Adrenal gland (tissue), 12 donors: ENCODE measurements around the gene COQ4. TPM values are rescaled to one million over a fixed set of nuclear protein-coding genes. Genes with fewer than 3 reads are reported as not detected.

Experiments
- DNase-seq, 7 donors: peaks; one replicate each; pipeline ENCODE4 v3.0.0-alpha.2; 2019 to 2020
- H3K27ac ChIP-seq, 5 donors: fragments of 200-600 bp; sonication (generic) in 4 of 5; 1 replicate in 3 of 5; 2 replicates in 2 of 5; pipeline versions ENCODE4 v1.5.1 to v1.8.0; 2016 to 2020; ENCODE audit warnings: mild to moderate bottlenecking in 1 of 5
- H3K27me3 ChIP-seq: fragments of 200-600 bp; 2 replicates; pipeline ENCODE4 v1.8.0; 2021
- H3K36me3 ChIP-seq, 2 donors: fragments of 200-600 bp; replicated peaks in 1 of 2; 1 replicate in 1 of 2; 2 replicates in 1 of 2; pipeline versions ENCODE4 v1.5.1 to v1.8.0; 2018 to 2022
- H3K4me1 ChIP-seq, 2 donors: fragments of 200-600 bp; replicated peaks in 1 of 2; 1 replicate in 1 of 2; 2 replicates in 1 of 2; pipeline versions ENCODE4 v1.5.1 to v1.8.0; 2018 to 2021
- H3K4me3 ChIP-seq, 4 donors: fragments of 200-600 bp; sonication (generic) in 3 of 4; one replicate each; pipeline ENCODE4 v1.5.1; 2016 to 2018
- H3K9me3 ChIP-seq, 3 donors: fragments of 200-600 bp; sonication (generic) in 1 of 3; replicated peaks in 1 of 3; 1 replicate in 2 of 3; 2 replicates in 1 of 3; pipeline versions ENCODE4 v1.5.1 to v1.8.0; 2016 to 2021
- POLR2A ChIP-seq, 2 donors: fragments of 450-650 bp; IDR thresholded peaks; one replicate each; pipeline ENCODE4 v1.6.1; 2017; ENCODE audit warnings: antibody characterized with exemption in 2 of 2, mild to moderate bottlenecking in 2 of 2, moderate library complexity in 1 of 2
- WGBS, 4 donors: extraction: QIAGEN DNeasy Blood & Tissue Kit in 2 of 4; methylation state at CpG; one replicate each; pipeline versions ENCODE4 v1.1.5 to v1.1.7; 2013 to 2017; 5-methylcytosine and 5-hydroxymethylcytosine counted together
- intact Hi-C, 2 donors: fragments of 100-400 bp; cut with DNase I; formaldehyde crosslinking; loops; one replicate each; pipeline versions ENCODE4 v1.14.1 to v1.15.0; 2022 to 2023
- polyA plus RNA-seq, 3 donors: library from polyadenylated mRNA; stranded (reverse); fragments of 200-250 nt in 2 of 3; fragments of 350-450 nt in 1 of 3; fragmentation: Illumina TruSeq in 1 of 3; extraction: RNeasy Lipid Tissue Mini Kit (QIAGEN cat#74804) in 1 of 3; gene quantifications; one replicate each; pipeline ENCODE4 v1.2.3, GENCODE V29; 2013 to 2014
- total RNA-seq, 9 donors: library from RNA; depleted of rRNA in 4 of 9; stranded (reverse); fragments of >200 nt in 4 of 9; fragments of 120-200 nt in 1 of 9; fragmentation: NEBNext Ultra II Directional in 1 of 9; extraction: Animal tissue kit (Norgen Biotek cat#: 25700) in 1 of 9; gene quantifications; one replicate each; pipeline versions ENCODE4 v1.1.0 to v1.2.4, GENCODE V29; 2013 to 2023
- TF ChIP-seq, protein P1 (sequence below), 6 experiments: fragments of 450-650 bp in 4 of 6; fragments of 200-600 bp in 2 of 6; sonication (generic) in 1 of 6; IDR thresholded peaks; 1 replicate in 5 of 6; 2 replicates in 1 of 6; pipeline versions ENCODE4 v1.5.1 to v1.8.0; 2016 to 2021; ENCODE audit warnings: antibody characterized with exemption in 6 of 6, mild to moderate bottlenecking in 2 of 6, moderate library complexity in 1 of 6
- donor health status: healthy with polysubstance abuse.
- donor health status: Bipolar disorder and iron deficiency.
- donor health status: DM: yes; HTN: yes; CAD: no.
- donor health status: DM: no; HTN: no; CAD: no.
- donor health status: DM: no; HTN: no; CAD: no.
- donor health status: DM: yes; HTN: yes; CAD: no.

Gene COQ4
- total and polyA plus RNA-seq, 12 donors: 35.8 to 111 (median 71.0) TPM

DNA sequence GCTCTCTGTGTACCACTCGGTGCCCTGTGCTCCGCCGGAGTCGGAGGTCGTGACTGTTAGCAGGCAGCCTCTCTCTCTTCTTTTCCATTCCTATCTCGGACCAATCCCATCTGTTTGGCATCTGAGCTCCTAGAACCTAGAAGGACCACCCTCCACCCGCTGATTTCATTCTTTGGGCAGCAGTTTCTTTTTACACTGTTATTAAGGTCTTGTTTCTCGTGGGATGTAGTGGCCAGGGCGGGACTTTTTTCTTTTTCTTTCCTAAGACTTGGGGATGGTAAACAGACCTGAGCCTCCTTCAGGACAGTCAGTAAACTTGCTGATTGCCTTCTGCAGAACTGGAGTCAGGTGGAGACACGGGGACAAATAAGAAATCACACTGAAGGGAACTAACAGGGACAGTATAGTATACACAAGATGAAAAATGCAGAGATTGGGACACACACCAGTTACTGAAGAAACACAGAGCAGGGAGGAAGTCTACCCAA is 49.0 kb downstream of the COQ4 start:
- TF ChIP-seq, protein P1, sequence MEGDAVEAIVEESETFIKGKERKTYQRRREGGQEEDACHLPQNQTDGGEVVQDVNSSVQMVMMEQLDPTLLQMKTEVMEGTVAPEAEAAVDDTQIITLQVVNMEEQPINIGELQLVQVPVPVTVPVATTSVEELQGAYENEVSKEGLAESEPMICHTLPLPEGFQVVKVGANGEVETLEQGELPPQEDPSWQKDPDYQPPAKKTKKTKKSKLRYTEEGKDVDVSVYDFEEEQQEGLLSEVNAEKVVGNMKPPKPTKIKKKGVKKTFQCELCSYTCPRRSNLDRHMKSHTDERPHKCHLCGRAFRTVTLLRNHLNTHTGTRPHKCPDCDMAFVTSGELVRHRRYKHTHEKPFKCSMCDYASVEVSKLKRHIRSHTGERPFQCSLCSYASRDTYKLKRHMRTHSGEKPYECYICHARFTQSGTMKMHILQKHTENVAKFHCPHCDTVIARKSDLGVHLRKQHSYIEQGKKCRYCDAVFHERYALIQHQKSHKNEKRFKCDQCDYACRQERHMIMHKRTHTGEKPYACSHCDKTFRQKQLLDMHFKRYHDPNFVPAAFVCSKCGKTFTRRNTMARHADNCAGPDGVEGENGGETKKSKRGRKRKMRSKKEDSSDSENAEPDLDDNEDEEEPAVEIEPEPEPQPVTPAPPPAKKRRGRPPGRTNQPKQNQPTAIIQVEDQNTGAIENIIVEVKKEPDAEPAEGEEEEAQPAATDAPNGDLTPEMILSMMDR (IDR thresholded peaks at IDR 0.05): no peak
- intact Hi-C loops: no loop called here
- peak overlapping the region; percentile 16 to 99 (median 89) for H3K4me3 ChIP-seq
- no peak for DNase-seq
- no peaks in the 10 kb centered on the region for H3K36me3 ChIP-seq
- no peaks in the 10 kb centered on the region for H3K27me3 ChIP-seq
- WGBS, 4 donors: 1 to 2% (median 1%) methylated on average over 10 of the region's 10 CpGs
- peak overlapping the region; percentile 72 to 98 (median 86) for H3K27ac ChIP-seq
- peaks cover 14 to 35% of the 10 kb centered on the region in 2 donors for H3K4me1 ChIP-seq
- H3K9me3 ChIP-seq: no peaks in the 10 kb centered on the region

- TF ChIP-seq, protein P1 (IDR thresholded peaks at IDR 0.05): no peak
- TF ChIP-seq POLR2A (IDR thresholded peaks at IDR 0.05): no peak
- peak in 3 of 7 donors; percentile 21 to 66 (median 34) for DNase-seq
- Histone ChIP-seq H3K27me3 (no peaks in the 10 kb centered on the region), H3K4me3 (peak overlapping the region in 1 of 4 donors; percentile 85), H3K9me3 (no peaks in the 10 kb centered on the region), H3K36me3 (no peaks in the 10 kb centered on the region), H3K27ac (peak overlapping the region in 1 of 5 donors; percentile 13), H3K4me1 (peaks cover 14 to 35% of the 10 kb centered on the region in 2 donors)
- 17 to 26% (median 21%) methylated on average over 4 of the region's 4 CpGs for WGBS, 4 donors
- intact Hi-C loops: no loop called here
Observed at GRCh38 chr9:128372188-128372641, 49.6 kb downstream of the COQ4 start.

- intact Hi-C loops: no loop called here
- Histone ChIP-seq H3K27ac (no peak overlapping the region), H3K36me3 (no peaks in the 10 kb centered on the region), H3K9me3 (no peaks in the 10 kb centered on the region), H3K4me1 (peaks cover 14 to 35% of the 10 kb centered on the region in 2 donors), H3K27me3 (no peaks in the 10 kb centered on the region), H3K4me3 (no peak overlapping the region)
- no peak for DNase-seq
- TF ChIP-seq POLR2A (IDR thresholded peaks at IDR 0.05): no peak
- TF ChIP-seq, protein P1 (IDR thresholded peaks at IDR 0.05): no peak
- WGBS, 4 donors: 40 to 64% (median 56%) methylated on average over 1 of the region's 1 CpG
Observed at GRCh38 chr9:128372784-128373183, 50.1 kb downstream of the COQ4 start.

GRCh38 chr9:128374221-128374675 is 51.6 kb downstream of the COQ4 start:
- H3K27me3 ChIP-seq: no peaks in the 10 kb centered on the region
- intact Hi-C loops: no loop called here
- WGBS, 4 donors: 80 to 97% (median 85%) methylated on average over 7 to 9 of the region's 9 CpGs
- H3K4me3 ChIP-seq: no peak overlapping the region
- no peak for DNase-seq
- H3K36me3 ChIP-seq: peaks cover 0 to 9% of the 10 kb centered on the region in 2 donors
- H3K27ac ChIP-seq: no peak overlapping the region
- H3K4me1 ChIP-seq: peaks cover 14 to 35% of the 10 kb centered on the region in 2 donors
- TF ChIP-seq, protein P1 (IDR thresholded peaks at IDR 0.05): no peak
- TF ChIP-seq POLR2A (IDR thresholded peaks at IDR 0.05): no peak
- H3K9me3 ChIP-seq: no peaks in the 10 kb centered on the region
